ENCODE data around the gene C5.

Gene C5

GRCh38 chr9:120914953-120915352 lies 135.1 kb downstream of the C5 start:
- Histone ChIP-seq H3K4me1 (ENCODE audit: control insufficient read depth in 1 of 2, insufficient read depth in 2 of 2, low read length in 2 of 2) (peaks cover 6 to 18% of the 10 kb centered on the region in 2 donors), H3K9me3 (ENCODE audit: control insufficient read depth in 1 of 2, low read length in 2 of 2) (no peaks in the 10 kb centered on the region), H3K36me3 (ENCODE audit: control insufficient read depth in 1 of 2, insufficient read depth in 2 of 2, low read length in 2 of 2) (peaks cover 0 to 11% of the 10 kb centered on the region in 2 donors), H3K27me3 (ENCODE audit: low read depth, low read length) (no peaks in the 10 kb centered on the region), H3K4me3 (ENCODE audit: low read depth in 1 of 2, low read length in 2 of 2) (no peak overlapping the region), H3K27ac (ENCODE audit: low read length) (no peak overlapping the region)

GRCh38 chr9:120914396-120914795 lies 135.7 kb downstream of the C5 start:
- H3K4me1 ChIP-seq (ENCODE audit: control insufficient read depth in 1 of 2, insufficient read depth in 2 of 2, low read length in 2 of 2) = peaks cover 6 to 16% of the 10 kb centered on the region in 2 donors
- H3K9me3 ChIP-seq (ENCODE audit: control insufficient read depth in 1 of 2, low read length in 2 of 2) = no peaks in the 10 kb centered on the region
- peaks cover 0 to 11% of the 10 kb centered on the region in 2 donors for H3K36me3 ChIP-seq (ENCODE audit: control insufficient read depth in 1 of 2, insufficient read depth in 2 of 2, low read length in 2 of 2)
- H3K27me3 ChIP-seq (ENCODE audit: low read depth, low read length) = no peaks in the 10 kb centered on the region
- no peak overlapping the region for H3K27ac ChIP-seq (ENCODE audit: low read length)
- H3K4me3 ChIP-seq (ENCODE audit: low read depth in 1 of 2, low read length in 2 of 2) = no peak overlapping the region

- H3K4me1 ChIP-seq (ENCODE audit: control insufficient read depth in 1 of 2, insufficient read depth in 2 of 2, low read length in 2 of 2) = peaks cover 6 to 9% of the 10 kb centered on the region in 2 donors
- H3K4me3 ChIP-seq (ENCODE audit: low read depth in 1 of 2, low read length in 2 of 2) = no peak overlapping the region
- H3K36me3 ChIP-seq (ENCODE audit: control insufficient read depth in 1 of 2, insufficient read depth in 2 of 2, low read length in 2 of 2) = peaks cover 0 to 11% of the 10 kb centered on the region in 2 donors
- H3K27me3 ChIP-seq (ENCODE audit: low read depth, low read length) = no peaks in the 10 kb centered on the region
- H3K9me3 ChIP-seq (ENCODE audit: control insufficient read depth in 1 of 2, low read length in 2 of 2) = no peaks in the 10 kb centered on the region
- H3K27ac ChIP-seq (ENCODE audit: low read length) = no peak overlapping the region
Observed at GRCh38 chr9:120913647-120914264, 136.3 kb downstream of the C5 start.

- Histone ChIP-seq H3K9me3 (ENCODE audit: control insufficient read depth in 1 of 2, low read length in 2 of 2) (no peaks in the 10 kb centered on the region), H3K27ac (ENCODE audit: low read length) (no peak overlapping the region), H3K4me3 (ENCODE audit: low read depth in 1 of 2, low read length in 2 of 2) (no peak overlapping the region), H3K4me1 (ENCODE audit: control insufficient read depth in 1 of 2, insufficient read depth in 2 of 2, low read length in 2 of 2) (peaks cover 6 to 8% of the 10 kb centered on the region in 2 donors), H3K36me3 (ENCODE audit: control insufficient read depth in 1 of 2, insufficient read depth in 2 of 2, low read length in 2 of 2) (peaks cover 0 to 11% of the 10 kb centered on the region in 2 donors), H3K27me3 (ENCODE audit: low read depth, low read length) (no peaks in the 10 kb centered on the region)
Observed at GRCh38 chr9:120912958-120913646, 137.0 kb downstream of the C5 start.

- H3K36me3 ChIP-seq (ENCODE audit: control insufficient read depth in 1 of 2, insufficient read depth in 2 of 2, low read length in 2 of 2) = peaks cover 0 to 11% of the 10 kb centered on the region in 2 donors
Observed at GRCh38 chr9:120911295-120911837, 138.7 kb downstream of the C5 start.

GRCh38 chr9:120910643-120911042 lies 139.4 kb downstream of the C5 start:
- no peaks in the 10 kb centered on the region for H3K27me3 ChIP-seq (ENCODE audit: low read depth, low read length)
- H3K36me3 ChIP-seq (ENCODE audit: control insufficient read depth in 1 of 2, insufficient read depth in 2 of 2, low read length in 2 of 2) = peaks cover 0 to 11% of the 10 kb centered on the region in 2 donors
- H3K4me3 ChIP-seq (ENCODE audit: low read depth in 1 of 2, low read length in 2 of 2) = no peak overlapping the region
- no peak overlapping the region for H3K27ac ChIP-seq (ENCODE audit: low read length)
- H3K4me1 ChIP-seq (ENCODE audit: control insufficient read depth in 1 of 2, insufficient read depth in 2 of 2, low read length in 2 of 2) = peaks cover 0 to 8% of the 10 kb centered on the region in 2 donors
- no peaks in the 10 kb centered on the region for H3K9me3 ChIP-seq (ENCODE audit: control insufficient read depth in 1 of 2, low read length in 2 of 2)

More at GRCh38 chr9:120911295-120911837, 138.7 kb downstream of the C5 start:
- H3K9me3 ChIP-seq (ENCODE audit: control insufficient read depth in 1 of 2, low read length in 2 of 2) = no peaks in the 10 kb centered on the region
- H3K4me3 ChIP-seq (ENCODE audit: low read depth in 1 of 2, low read length in 2 of 2) = no peak overlapping the region
- H3K4me1 ChIP-seq (ENCODE audit: control insufficient read depth in 1 of 2, insufficient read depth in 2 of 2, low read length in 2 of 2) = peaks cover 0 to 8% of the 10 kb centered on the region in 2 donors
- no peak overlapping the region for H3K27ac ChIP-seq (ENCODE audit: low read length)
- H3K27me3 ChIP-seq (ENCODE audit: low read depth, low read length) = no peaks in the 10 kb centered on the region

GRCh38 chr9:120909904-120910303 lies 140.2 kb downstream of the C5 start:
- Histone ChIP-seq H3K4me3 (ENCODE audit: low read depth in 1 of 2, low read length in 2 of 2) (no peak overlapping the region), H3K9me3 (ENCODE audit: control insufficient read depth in 1 of 2, low read length in 2 of 2) (no peaks in the 10 kb centered on the region), H3K27ac (ENCODE audit: low read length) (no peak overlapping the region), H3K36me3 (ENCODE audit: control insufficient read depth in 1 of 2, insufficient read depth in 2 of 2, low read length in 2 of 2) (peaks cover 0 to 11% of the 10 kb centered on the region in 2 donors), H3K27me3 (ENCODE audit: low read depth, low read length) (no peaks in the 10 kb centered on the region), H3K4me1 (ENCODE audit: control insufficient read depth in 1 of 2, insufficient read depth in 2 of 2, low read length in 2 of 2) (peaks cover 0 to 8% of the 10 kb centered on the region in 2 donors)

- no peaks in the 10 kb centered on the region for H3K9me3 ChIP-seq (ENCODE audit: control insufficient read depth in 1 of 2, low read length in 2 of 2)
- no peaks in the 10 kb centered on the region for H3K27me3 ChIP-seq (ENCODE audit: low read depth, low read length)
- H3K27ac ChIP-seq (ENCODE audit: low read length) = no peak overlapping the region
- no peak overlapping the region for H3K4me3 ChIP-seq (ENCODE audit: low read depth in 1 of 2, low read length in 2 of 2)
- H3K4me1 ChIP-seq (ENCODE audit: control insufficient read depth in 1 of 2, insufficient read depth in 2 of 2, low read length in 2 of 2) = no peaks in the 10 kb centered on the region
- H3K36me3 ChIP-seq (ENCODE audit: control insufficient read depth in 1 of 2, insufficient read depth in 2 of 2, low read length in 2 of 2) = peaks cover 0 to 7% of the 10 kb centered on the region in 2 donors
Observed at GRCh38 chr9:120905315-120906164, 144.5 kb downstream of the C5 start.

- Histone ChIP-seq H3K36me3 (ENCODE audit: control insufficient read depth in 1 of 2, insufficient read depth in 2 of 2, low read length in 2 of 2) (peaks cover 0 to 7% of the 10 kb centered on the region in 2 donors), H3K4me1 (ENCODE audit: control insufficient read depth in 1 of 2, insufficient read depth in 2 of 2, low read length in 2 of 2) (no peaks in the 10 kb centered on the region), H3K9me3 (ENCODE audit: control insufficient read depth in 1 of 2, low read length in 2 of 2) (no peaks in the 10 kb centered on the region), H3K27ac (ENCODE audit: low read length) (no peak overlapping the region), H3K27me3 (ENCODE audit: low read depth, low read length) (no peaks in the 10 kb centered on the region), H3K4me3 (ENCODE audit: low read depth in 1 of 2, low read length in 2 of 2) (no peak overlapping the region)
Observed at GRCh38 chr9:120904978-120905301, 145.1 kb downstream of the C5 start.

- Histone ChIP-seq H3K9me3 (ENCODE audit: control insufficient read depth in 1 of 2, low read length in 2 of 2) (no peaks in the 10 kb centered on the region), H3K27ac (ENCODE audit: low read length) (no peak overlapping the region), H3K36me3 (ENCODE audit: control insufficient read depth in 1 of 2, insufficient read depth in 2 of 2, low read length in 2 of 2) (peaks cover 0 to 7% of the 10 kb centered on the region in 2 donors), H3K27me3 (ENCODE audit: low read depth, low read length) (no peaks in the 10 kb centered on the region), H3K4me3 (ENCODE audit: low read depth in 1 of 2, low read length in 2 of 2) (no peak overlapping the region), H3K4me1 (ENCODE audit: control insufficient read depth in 1 of 2, insufficient read depth in 2 of 2, low read length in 2 of 2) (no peaks in the 10 kb centered on the region)
Observed at GRCh38 chr9:120904061-120904977, 145.8 kb downstream of the C5 start.
